ENCODE data around the gene LRRC30. TPM values are rescaled to one million over a fixed set of nuclear protein-coding genes. Genes with fewer than 3 reads are reported as not detected.

LRRC30 gene
- total RNA-seq, 2 donors from 2014 or later: not detected

GRCh38 chr18:7237673-7238272 is 6.9 kb downstream of the LRRC30 start:
- peaks cover 3% of the 10 kb centered on the region for H3K36me3 Mint-ChIP-seq (ENCODE audit: low read depth)
- peaks cover 16% of the 10 kb centered on the region for H3K9me3 Mint-ChIP-seq
- DNase-seq: no peak
- Histone ChIP-seq H3K9me3 (ENCODE audit: control insufficient read depth, low read length) (peaks cover 12% of the 10 kb centered on the region), H3K27me3 (ENCODE audit: control insufficient read depth, insufficient read depth, low read length, poor library complexity, severe bottlenecking) (no peaks in the 10 kb centered on the region), H3K9ac (ENCODE audit: extremely low read depth, low read length, poor library complexity, severe bottlenecking) (no peak overlapping the region), H3K4me3 (ENCODE audit: low read length) (no peak overlapping the region), H3K36me3 (ENCODE audit: control insufficient read depth, insufficient read depth, low read length) (no peaks in the 10 kb centered on the region), H3K27ac (ENCODE audit: low read depth, low read length) (no peak overlapping the region), H3K4me1 (ENCODE audit: control insufficient read depth, insufficient read depth, low read length) (no peaks in the 10 kb centered on the region)
- peaks cover 2% of the 10 kb centered on the region for H3K27me3 Mint-ChIP-seq (ENCODE audit: insufficient read depth)
- no peak for TF ChIP-seq CTCF (conservative IDR thresholded peaks at IDR 0.05)
- 95 to 98% methylated on average over 5 to 6 of the region's 6 CpGs for WGBS, 2 experiments (ENCODE audit: insufficient coverage in 1 of 2, insufficient read length in 1 of 2)
- no peak overlapping the region for H3K27ac Mint-ChIP-seq
- H3K4me3 Mint-ChIP-seq: no peak overlapping the region
- peaks cover 4% of the 10 kb centered on the region for H3K4me1 Mint-ChIP-seq

- Histone ChIP-seq H3K4me3 (ENCODE audit: low read length) (no peak overlapping the region), H3K9ac (ENCODE audit: extremely low read depth, low read length, poor library complexity, severe bottlenecking) (no peak overlapping the region), H3K27me3 (ENCODE audit: control insufficient read depth, insufficient read depth, low read length, poor library complexity, severe bottlenecking) (no peaks in the 10 kb centered on the region), H3K9me3 (ENCODE audit: control insufficient read depth, low read length) (peaks cover 12% of the 10 kb centered on the region), H3K4me1 (ENCODE audit: control insufficient read depth, insufficient read depth, low read length) (no peaks in the 10 kb centered on the region), H3K36me3 (ENCODE audit: control insufficient read depth, insufficient read depth, low read length) (no peaks in the 10 kb centered on the region), H3K27ac (ENCODE audit: low read depth, low read length) (no peak overlapping the region)
- Mint-ChIP-seq H3K27me3 (ENCODE audit: insufficient read depth) (no peaks in the 10 kb centered on the region), H3K4me3 (no peak overlapping the region), H3K27ac (no peak overlapping the region), H3K36me3 (ENCODE audit: low read depth) (peaks cover 3% of the 10 kb centered on the region), H3K9me3 (peaks cover 16% of the 10 kb centered on the region), H3K4me1 (peaks cover 3% of the 10 kb centered on the region)
- 96 to 98% methylated on average over 4 of the region's 4 CpGs for WGBS, 2 experiments (ENCODE audit: insufficient coverage in 1 of 2, insufficient read length in 1 of 2)
- no peak for DNase-seq
- TF ChIP-seq CTCF (conservative IDR thresholded peaks at IDR 0.05): no peak
These were observed 12.0 kb downstream of the LRRC30 start for GRCh38 chr18:7242926-7243325.

- Mint-ChIP-seq H3K9me3 (peaks cover 12% of the 10 kb centered on the region), H3K27ac (no peak overlapping the region), H3K36me3 (ENCODE audit: low read depth) (no peaks in the 10 kb centered on the region), H3K4me3 (no peak overlapping the region), H3K4me1 (peaks cover 12% of the 10 kb centered on the region), H3K27me3 (ENCODE audit: insufficient read depth) (no peaks in the 10 kb centered on the region)
- H3K9ac ChIP-seq (ENCODE audit: extremely low read depth, low read length, poor library complexity, severe bottlenecking): no peak overlapping the region
- DNase-seq: no peak
- no peaks in the 10 kb centered on the region for H3K27me3 ChIP-seq (ENCODE audit: control insufficient read depth, insufficient read depth, low read length, poor library complexity, severe bottlenecking)
- peak overlapping the region; percentile 85 for H3K27ac ChIP-seq (ENCODE audit: low read depth, low read length)
- no peak overlapping the region for H3K4me3 ChIP-seq (ENCODE audit: low read length)
- no peak for TF ChIP-seq CTCF (conservative IDR thresholded peaks at IDR 0.05)
- 87 to 95% methylated on average over 6 of the region's 6 CpGs for WGBS, 2 experiments (ENCODE audit: insufficient coverage in 1 of 2, insufficient read length in 1 of 2)
- H3K9me3 ChIP-seq (ENCODE audit: control insufficient read depth, low read length): peaks cover 4% of the 10 kb centered on the region
- no peaks in the 10 kb centered on the region for H3K4me1 ChIP-seq (ENCODE audit: control insufficient read depth, insufficient read depth, low read length)
- H3K36me3 ChIP-seq (ENCODE audit: control insufficient read depth, insufficient read depth, low read length): no peaks in the 10 kb centered on the region
These were observed 18.0 kb downstream of the LRRC30 start for GRCh38 chr18:7248877-7249276.

Measured in endodermal cell (in vitro differentiated cells).